SK-N-SH (cell line): ENCODE data around the gene GLS2. TPM values are rescaled to one million over a fixed set of nuclear protein-coding genes. Genes with fewer than 3 reads are reported as not detected.
"Not testable (repeated sequence)": the region's sequence is repeated elsewhere in the genome, so short reads cannot be mapped to it uniquely, and the experiment has no call there.

Experiments
- CTCF ChIA-PET: fragments of 300-600, 350-600 bp; formaldehyde crosslinking; extraction: SDS; loops from one replicate; lab custom pipeline; 2021; lab: Yijun Ruan, JAX
- POLR2A ChIA-PET: fragments of 350-600 bp; sonication (Branson Sonifier 250); formaldehyde crosslinking; extraction: SDS; loops from one replicate; lab custom pipeline; 2020; ENCODE audit warnings: antibody characterized with exemption, inconsistent platforms; lab: Yijun Ruan, JAX
- DNase-seq: peaks from one replicate; pipeline ENCODE4 v3.0.0; 2012
- H2AFZ ChIP-seq: fragments of 200-600 bp; sonication (generic); 2 replicates; pipeline ENCODE4 v1.8.1; 2016; ENCODE audit warnings: antibody characterized with exemption, mild to moderate bottlenecking, low read depth
- H3F3A ChIP-seq: fragments of 200-600 bp; sonication (generic); replicated peaks from 2 replicates; pipeline ENCODE3; 2016; ENCODE audit warnings: antibody characterized with exemption, mild to moderate bottlenecking; ENCODE audit not compliant: insufficient read depth
- H3K27ac ChIP-seq, 2 experiments: fragments of 200-500 bp in 1 of 2; fragments of 200-600 bp in 1 of 2; sonication (Bioruptor generic) in 1 of 2; sonication (generic), shearing (Covaris generic) in 1 of 2; 2 replicates each; pipeline versions ENCODE4 v1.5.1 to v1.6.1; 2014 to 2016; ENCODE audit warnings: low read depth in 2 of 2, inconsistent platforms in 1 of 2, low read length in 1 of 2, mild to moderate bottlenecking in 1 of 2, mixed read lengths in 1 of 2
- H3K27me3 ChIP-seq: fragments of 200-600 bp; sonication (generic), shearing (Covaris generic); 2 replicates; pipeline ENCODE4 v1.6.1; 2016; ENCODE audit warnings: mixed run types; ENCODE audit not compliant: insufficient read depth
- H3K36me3 ChIP-seq, 2 experiments: fragments of 200-500 bp in 1 of 2; fragments of 200-600 bp in 1 of 2; sonication (Bioruptor generic) in 1 of 2; sonication (generic) in 1 of 2; replicated peaks in 1 of 2; 2 replicates each; pipeline versions ENCODE3 to v1.5.1; 2014 to 2016; ENCODE audit warnings: low read length in 1 of 2, mild to moderate bottlenecking in 1 of 2; ENCODE audit not compliant: insufficient read depth in 2 of 2, control insufficient read depth in 1 of 2
- H3K4me1 ChIP-seq, 2 experiments: fragments of 200-500 bp in 1 of 2; fragments of 200-600 bp in 1 of 2; sonication (Bioruptor generic) in 1 of 2; sonication (generic), shearing (Covaris generic) in 1 of 2; 2 replicates each; pipeline versions ENCODE4 v1.5.1 to v1.6.1; 2014 to 2016; ENCODE audit warnings: low read depth in 1 of 2, low read length in 1 of 2, mixed run types in 1 of 2; ENCODE audit not compliant: insufficient read depth in 2 of 2, control insufficient read depth in 1 of 2
- H3K4me2 ChIP-seq: fragments of 200-600 bp; sonication (generic), shearing (Covaris generic); 2 replicates; pipeline ENCODE4 v1.6.1; 2017; ENCODE audit warnings: mixed run types
- H3K4me3 ChIP-seq, 2 experiments: fragments of 200-500 bp in 1 of 2; fragments of 200-600 bp in 1 of 2; sonication (Bioruptor generic) in 1 of 2; sonication (generic), shearing (Covaris generic) in 1 of 2; 2 replicates each; pipeline versions ENCODE4 v1.5.1 to v1.8.1; 2014 to 2016; ENCODE audit warnings: low read depth in 2 of 2, inconsistent platforms in 1 of 2, low read length in 1 of 2, mild to moderate bottlenecking in 1 of 2, mixed read lengths in 1 of 2, moderate library complexity in 1 of 2
- H3K79me2 ChIP-seq: fragments of 200-600 bp; sonication (generic); 2 replicates; pipeline ENCODE4 v1.8.1; 2017; ENCODE audit warnings: mild to moderate bottlenecking; ENCODE audit not compliant: insufficient read depth
- H3K9ac ChIP-seq: fragments of 200-600 bp; sonication (generic); 2 replicates; pipeline ENCODE4 v1.6.1; 2017; ENCODE audit warnings: mixed run types
- H3K9me2 ChIP-seq: fragments of 200-600 bp; sonication (generic); 2 replicates; pipeline ENCODE4 v1.6.1; 2017; ENCODE audit warnings: mixed run types
- H3K9me3 ChIP-seq: fragments of 200-600 bp; sonication (generic); 2 replicates; pipeline ENCODE4 v1.6.1; 2017; ENCODE audit warnings: mixed run types, mild to moderate bottlenecking, moderate library complexity
- H4K20me1 ChIP-seq: fragments of 200-600 bp; sonication (generic); 2 replicates; pipeline ENCODE4 v1.6.1; 2017; ENCODE audit warnings: mild to moderate bottlenecking, mixed run types; ENCODE audit not compliant: insufficient read depth
- CHD2 ChIP-seq: fragments of 150-350 bp; IDR thresholded peaks from 2 replicates; pipeline ENCODE4 v1.6.1; 2018; ENCODE audit warnings: low read length; ENCODE audit not compliant: partially characterized antibody
- CTCF ChIP-seq: fragments of 200-600 bp; sonication (generic); IDR thresholded peaks from 2 replicates; pipeline ENCODE4 v1.6.1; 2017; ENCODE audit warnings: antibody characterized with exemption, mild to moderate bottlenecking, moderate library complexity
- ELF1 ChIP-seq: IDR thresholded peaks from 2 replicates; pipeline ENCODE4 v1.4.0; 2012
- FOXJ3 ChIP-seq: sonication (generic); formaldehyde crosslinking; IDR thresholded peaks from 2 replicates; pipeline ENCODE4 v1.5.1; 2020; ENCODE audit warnings: mild to moderate bottlenecking, missing genetic modification reagents
- FOXM1 ChIP-seq: IDR thresholded peaks from 2 replicates; pipeline ENCODE4 v1.4.0; 2012; ENCODE audit warnings: low read depth, mild to moderate bottlenecking
- GABPA ChIP-seq: IDR thresholded peaks from 2 replicates; pipeline ENCODE4 v1.4.0; 2012; ENCODE audit warnings: low read depth, mild to moderate bottlenecking
- JUND ChIP-seq: IDR thresholded peaks from 2 replicates; pipeline ENCODE4 v1.4.0; 2012
- MXI1 ChIP-seq: IDR thresholded peaks from 2 replicates; pipeline ENCODE4 v1.6.1; 2012; ENCODE audit warnings: mild to moderate bottlenecking, low read depth, low read length, improper control_type of control experiment
- NFIC ChIP-seq: IDR thresholded peaks from 2 replicates; pipeline ENCODE4 v1.4.0; 2012; ENCODE audit warnings: borderline replicate concordance
- PBX3 ChIP-seq: IDR thresholded peaks from 2 replicates; pipeline ENCODE4; 2012
- RAD21 ChIP-seq: IDR thresholded peaks from 2 replicates; pipeline ENCODE4 v1.6.1; 2012; ENCODE audit warnings: mild to moderate bottlenecking, low read length
- RCOR1 ChIP-seq: fragments of 150-350 bp; IDR thresholded peaks from 2 replicates; pipeline ENCODE4 v1.6.1; 2017; ENCODE audit warnings: antibody characterized with exemption, low read length
- RFX5 ChIP-seq: IDR thresholded peaks from 2 replicates; pipeline ENCODE4 v1.6.1; 2012; ENCODE audit warnings: mild to moderate bottlenecking, improper control_type of control experiment, low read length
- RXRA ChIP-seq: IDR thresholded peaks from 2 replicates; pipeline ENCODE4 v1.4.0; 2012; ENCODE audit warnings: low read depth, mild to moderate bottlenecking, borderline replicate concordance
- TCF12 ChIP-seq: IDR thresholded peaks from 2 replicates; pipeline ENCODE4 v1.4.0; 2012
- TEAD4 ChIP-seq: IDR thresholded peaks from 2 replicates; pipeline ENCODE4 v1.4.0; 2012; ENCODE audit warnings: mild to moderate bottlenecking, borderline replicate concordance; ENCODE audit not compliant: insufficient read depth
- WGBS: methylation state at CpG from one replicate; pipeline ENCODE4 v1.1.6; 2017; ENCODE audit warnings: low lambda C conversion rate; 5-methylcytosine and 5-hydroxymethylcytosine counted together
- polyA plus RNA-seq, 3 experiments: library from polyadenylated mRNA; depleted of rRNA; stranded (reverse); fragments of >200 nt; gene quantifications; 2 replicates each; pipeline ENCODE4 v1.2.3, GENCODE V29; 2012
- TF ChIP-seq, protein P1 (sequence below): IDR thresholded peaks from 2 replicates; pipeline ENCODE4 v1.4.0; 2012; ENCODE audit warnings: low read depth, borderline replicate concordance
- TF ChIP-seq, protein P2 (sequence below): fragments of 150-350 bp; IDR thresholded peaks from 2 replicates; pipeline ENCODE4 v1.6.1; 2017; ENCODE audit warnings: antibody characterized with exemption, low read length, low read depth, borderline replicate concordance

The GLS2 gene
- polyA plus RNA-seq, 1 of the 3 experiments (the other 2 are of a cell fraction), result 2.1 TPM

DNA sequence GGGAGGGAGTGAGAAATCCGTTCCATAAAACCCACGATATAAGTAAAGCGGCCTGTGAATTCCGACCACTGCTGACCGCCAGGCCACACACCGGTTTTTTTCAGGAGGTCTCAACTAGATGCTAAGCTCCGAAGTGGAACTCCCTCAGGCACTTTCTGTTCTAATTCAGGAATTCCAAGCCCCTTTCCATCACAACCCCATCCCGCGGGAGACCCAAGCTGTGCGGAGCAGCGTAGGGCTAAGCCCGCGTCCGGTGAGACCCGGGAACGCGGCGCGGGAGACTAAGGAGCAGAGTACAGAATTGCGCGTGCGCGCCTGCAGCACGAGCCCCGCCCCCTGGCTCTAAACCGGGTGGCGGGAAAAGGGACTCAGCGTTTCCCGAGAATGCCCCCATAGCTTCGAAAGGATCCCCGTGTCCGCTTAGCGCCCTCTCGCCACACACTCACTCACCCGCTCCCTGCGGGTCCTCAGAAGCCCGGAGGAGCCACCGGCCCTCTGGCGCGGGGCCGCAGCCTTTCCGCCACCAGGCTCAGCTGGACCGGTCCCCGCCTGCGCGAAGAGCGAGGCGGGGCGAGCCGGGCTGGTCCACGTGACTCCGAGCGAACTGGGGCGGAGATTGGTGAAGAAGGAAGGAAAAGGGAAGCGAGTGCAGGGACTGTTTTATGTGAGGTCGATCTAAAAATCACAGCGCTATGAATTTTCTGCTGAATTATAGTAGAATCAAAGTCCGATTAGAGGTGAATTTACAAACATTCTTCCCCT lies 38.9 kb downstream of the GLS2 start, which contains the start of gene TIMELESS (continued):
- TF ChIP-seq CHD2 (peak; percentile 22), RCOR1 (no peak; the same call in 1 of the 2 replicates), NFIC (no peak), RXRA (no peak), FOXM1 (no peak), GABPA (0 out of 2 replicates have a peak, but pooled peaks have one; percentile 6), RAD21 (no peak)
- TF ChIP-seq, protein P1, sequence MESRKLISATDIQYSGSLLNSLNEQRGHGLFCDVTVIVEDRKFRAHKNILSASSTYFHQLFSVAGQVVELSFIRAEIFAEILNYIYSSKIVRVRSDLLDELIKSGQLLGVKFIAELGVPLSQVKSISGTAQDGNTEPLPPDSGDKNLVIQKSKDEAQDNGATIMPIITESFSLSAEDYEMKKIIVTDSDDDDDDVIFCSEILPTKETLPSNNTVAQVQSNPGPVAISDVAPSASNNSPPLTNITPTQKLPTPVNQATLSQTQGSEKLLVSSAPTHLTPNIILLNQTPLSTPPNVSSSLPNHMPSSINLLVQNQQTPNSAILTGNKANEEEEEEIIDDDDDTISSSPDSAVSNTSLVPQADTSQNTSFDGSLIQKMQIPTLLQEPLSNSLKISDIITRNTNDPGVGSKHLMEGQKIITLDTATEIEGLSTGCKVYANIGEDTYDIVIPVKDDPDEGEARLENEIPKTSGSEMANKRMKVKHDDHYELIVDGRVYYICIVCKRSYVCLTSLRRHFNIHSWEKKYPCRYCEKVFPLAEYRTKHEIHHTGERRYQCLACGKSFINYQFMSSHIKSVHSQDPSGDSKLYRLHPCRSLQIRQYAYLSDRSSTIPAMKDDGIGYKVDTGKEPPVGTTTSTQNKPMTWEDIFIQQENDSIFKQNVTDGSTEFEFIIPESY, result no peak
- TF ChIP-seq, protein P2, sequence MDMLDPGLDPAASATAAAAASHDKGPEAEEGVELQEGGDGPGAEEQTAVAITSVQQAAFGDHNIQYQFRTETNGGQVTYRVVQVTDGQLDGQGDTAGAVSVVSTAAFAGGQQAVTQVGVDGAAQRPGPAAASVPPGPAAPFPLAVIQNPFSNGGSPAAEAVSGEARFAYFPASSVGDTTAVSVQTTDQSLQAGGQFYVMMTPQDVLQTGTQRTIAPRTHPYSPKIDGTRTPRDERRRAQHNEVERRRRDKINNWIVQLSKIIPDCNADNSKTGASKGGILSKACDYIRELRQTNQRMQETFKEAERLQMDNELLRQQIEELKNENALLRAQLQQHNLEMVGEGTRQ, result peak; percentile 65

GRCh38 chr12:56443208-56443607 lies 44.8 kb downstream of the GLS2 start:
- H2AFZ ChIP-seq, H4K20me1 ChIP-seq, H3K9ac ChIP-seq, H3K27ac ChIP-seq, H3K9me2 ChIP-seq, H3K9me3 ChIP-seq, DNase-seq, H3K36me3 ChIP-seq, POLR2A ChIA-PET, H3F3A ChIP-seq, H3K4me3 ChIP-seq, H3K4me1 ChIP-seq, CTCF ChIA-PET, H3K27me3 ChIP-seq, H3K4me2 ChIP-seq: not testable (repeated sequence)
- WGBS, result 58% methylated on average over 2 of the region's 2 CpGs
- peaks cover 58% of the 10 kb centered on the region for H3K79me2 ChIP-seq

DNA sequence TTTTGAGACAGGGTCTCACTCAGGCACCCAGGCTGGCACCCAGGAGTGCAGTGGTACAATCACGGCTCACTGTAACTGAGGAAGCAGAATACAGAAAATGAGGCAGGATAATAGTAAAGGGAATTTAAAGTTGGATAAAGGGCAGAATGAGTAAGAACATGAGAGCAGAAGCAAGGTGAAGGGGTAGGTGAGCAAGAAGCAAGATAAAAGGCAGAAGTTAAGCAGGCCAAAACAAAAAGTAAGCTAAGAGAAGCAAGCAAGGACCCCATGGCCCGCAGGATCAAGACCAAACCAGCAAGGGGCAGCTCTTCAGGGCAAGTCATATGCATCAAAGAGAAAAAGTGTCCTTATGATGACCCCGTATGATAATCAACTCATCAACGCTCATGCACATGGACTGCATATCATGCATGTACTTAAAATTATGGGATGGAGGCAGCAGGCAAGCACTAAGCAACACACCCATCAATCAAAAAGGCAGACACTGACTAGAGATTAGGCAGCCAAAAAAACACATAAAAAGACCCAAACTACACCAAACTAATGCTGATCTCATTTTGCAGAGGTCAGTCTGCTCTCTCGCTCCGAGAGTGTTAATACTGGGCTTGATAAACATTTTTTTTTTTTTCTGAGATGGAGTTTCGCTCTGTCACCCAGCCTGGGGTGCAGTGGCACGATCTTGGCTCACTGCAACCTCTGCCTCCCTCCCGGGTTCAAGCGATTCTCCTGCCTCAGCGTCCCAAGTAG lies 50.4 kb downstream of the GLS2 start:
- no peak overlapping the region for H3K4me3 ChIP-seq
- H3K79me2 ChIP-seq, result peaks cover 58% of the 10 kb centered on the region
- no peak overlapping the region for H3K9ac ChIP-seq
- 92% methylated on average over 11 of the region's 11 CpGs for WGBS
- DNase-seq, result no peak
- H3K4me1 ChIP-seq, result no peaks in the 10 kb centered on the region; a peak in 1 of 4 replicates
- H4K20me1 ChIP-seq, result no peaks in the 10 kb centered on the region
- no peak overlapping the region for H2AFZ ChIP-seq
- H3F3A ChIP-seq, result no peaks in the 10 kb centered on the region
- ChIA-PET POLR2A (no interaction called here), CTCF (interaction anchor here (0.8 to 2.1 kb wide), 4 partner anchors 11 to 179 kb away, joined by 3 to 6 read pairs (median 4); partner anchors contain the start of genes ANKRD52 and TIMELESS)
- no peak overlapping the region for H3K27ac ChIP-seq
- no peak overlapping the region for H3K4me2 ChIP-seq
- peaks cover 3 to 4% of the 10 kb centered on the region in 2 experiments for H3K36me3 ChIP-seq
- H3K27me3 ChIP-seq, result no peaks in the 10 kb centered on the region
- no peaks in the 10 kb centered on the region for H3K9me3 ChIP-seq
- H3K9me2 ChIP-seq, result no peaks in the 10 kb centered on the region
- TF ChIP-seq MXI1, result no peak
- TF ChIP-seq PBX3, result no peak
- no peak for TF ChIP-seq TEAD4
- no peak for TF ChIP-seq RXRA
- no peak for TF ChIP-seq TCF12
- no peak for TF ChIP-seq ELF1
- TF ChIP-seq JUND, result no peak
- TF ChIP-seq RFX5, result no peak
- no peak for TF ChIP-seq RAD21
- no peak for TF ChIP-seq RCOR1
- TF ChIP-seq CTCF, result no peak
- no peak for TF ChIP-seq FOXJ3 (CRISPR knock-in tag)
